K562 (cell line): ENCODE measurements around the gene PHKG2. TPM values are rescaled to one million over a fixed set of nuclear protein-coding genes. Genes with fewer than 3 reads are reported as not detected.

ENCODE experiments used
- CTCFL ChIP-seq: IDR thresholded peaks from 2 replicates; pipeline ENCODE4 v1.6.1; 2011; ENCODE audit warnings: borderline replicate concordance, low read depth, mild to moderate bottlenecking, moderate library complexity, low read length; ENCODE audit not compliant: insufficient read depth, poor library complexity, severe bottlenecking
- GABPB2 ChIP-seq: fragments of 250-450 bp; sonication (Bioruptor Pico); conservative IDR thresholded peaks from 2 replicates; pipeline ENCODE4 v1.5.1; 2021; ENCODE audit warnings: mild to moderate bottlenecking
- HMG20A ChIP-seq: fragments of 450-650 bp; formaldehyde crosslinking; conservative IDR thresholded peaks from 2 replicates; pipeline ENCODE4 v1.4.0; 2020; ENCODE audit warnings: mild to moderate bottlenecking, mixed read lengths
- ILF3 ChIP-seq: fragments of 450-650 bp; IDR thresholded peaks from 2 replicates; pipeline ENCODE4 v1.6.1; 2018; ENCODE audit warnings: antibody characterized with exemption, mild to moderate bottlenecking, moderate library complexity, borderline replicate concordance
- POLR2AphosphoS5 ChIP-seq: IDR thresholded peaks from 2 replicates; pipeline ENCODE4 v1.6.1; 2011; ENCODE audit warnings: mild to moderate bottlenecking, low read depth, low read length, moderate library complexity; ENCODE audit not compliant: control insufficient read depth, insufficient read depth
- RBM15 ChIP-seq: fragments of 200-400 bp; formaldehyde crosslinking; IDR thresholded peaks from 2 replicates; pipeline ENCODE4 v1.6.1; 2018; ENCODE audit warnings: mild to moderate bottlenecking, low read length, moderate library complexity; ENCODE audit not compliant: insufficient read depth
- RBM39 ChIP-seq: fragments of 200-400 bp; formaldehyde crosslinking; optimal IDR thresholded peaks from 2 replicates; pipeline ENCODE3; 2018; ENCODE audit warnings: low read depth, low read length
- RERE ChIP-seq: sonication (generic); formaldehyde crosslinking; IDR thresholded peaks from 2 replicates; pipeline ENCODE4 v1.8.0; 2023; ENCODE audit warnings: missing genetic modification reagents, mild to moderate bottlenecking, borderline replicate concordance
- ZBTB26 ChIP-seq: fragments of 450-650 bp; formaldehyde crosslinking; IDR thresholded peaks from 2 replicates; pipeline ENCODE4 v1.4.0; 2022; ENCODE audit warnings: missing genetic modification characterization
- ZNF224 ChIP-seq: sonication (generic); formaldehyde crosslinking; IDR thresholded peaks from 2 replicates; pipeline ENCODE4 v1.8.0; 2022; ENCODE audit warnings: mild to moderate bottlenecking, missing genetic modification reagents
- ZNF277 ChIP-seq: fragments of 250-450 bp; sonication (Bioruptor Pico); IDR thresholded peaks from 2 replicates; pipeline ENCODE4 v1.8.0; 2022; ENCODE audit warnings: inconsistent platforms, mild to moderate bottlenecking, moderate library complexity, borderline replicate concordance
- ZNF589 ChIP-seq: fragments of 200-800 bp; sonication (Bioruptor generic); IDR thresholded peaks from 2 replicates; pipeline ENCODE4 v1.6.1; 2016; ENCODE audit warnings: low read depth, missing genetic modification characterization, missing compliant biosample characterization
- ZNF75A ChIP-seq: fragments of 450-650 bp; formaldehyde crosslinking; IDR thresholded peaks from 2 replicates; pipeline ENCODE4 v1.4.0; 2020; ENCODE audit warnings: mild to moderate bottlenecking
- ZNF77 ChIP-seq: fragments of 250-450 bp; sonication (Bioruptor Pico); IDR thresholded peaks from 2 replicates; pipeline ENCODE4 v1.5.0; 2020
- polyA plus RNA-seq, 8 experiments: library from polyadenylated mRNA; depleted of rRNA in 4 of 8; stranded (reverse) in 5 of 8; unstranded in 3 of 8; fragments of >200 nt; fragmentation: Nextera tagmentation in 2 of 8; fragmentation: Illumina TruSeq in 1 of 8; extraction: Ambion mirVana in 2 of 8; extraction: Trizol in 1 of 8; gene quantifications; 2 replicates each; pipeline versions ENCODE4 v1.2.1 to v1.2.3, GENCODE V29; 2011 to 2014; ENCODE audit warnings: inconsistent platforms in 1 of 8, missing spikeins in 1 of 8
- total RNA-seq, 7 experiments: library from RNA; depleted of rRNA in 6 of 7; stranded (reverse); fragments of >200 nt in 6 of 7; fragmentation: Illumina TruSeq in 2 of 7; extraction: Trizol in 2 of 7; gene quantifications; 2 replicates each; pipeline versions ENCODE4 v1.2.1 to v1.2.3, GENCODE V29; 2011 to 2021; ENCODE audit warnings: low replicate concordance in 1 of 7

Gene PHKG2
- total and polyA plus RNA-seq, 9 of the 15 experiments (the other 6 are each of a cell fraction or from before 2014, with no cell fraction given) = 5.8 to 54.2 (median 30.7) TPM

GRCh38 chr16:30761928-30762902 lies 14.0 kb downstream of the PHKG2 start, which contains the start of the genes CFAP119 and RNF40 (continued):
- TF ChIP-seq ZNF75A (CRISPR knock-in tag) = no peak
- no peak for TF ChIP-seq ZNF589 (CRISPR knock-in tag)
- no peak for TF ChIP-seq GABPB2 (CRISPR knock-in tag)
- TF ChIP-seq HMG20A (CRISPR knock-in tag) = no peak
- no peak for TF ChIP-seq ZNF77 (CRISPR knock-in tag)
- TF ChIP-seq ZNF224 (CRISPR knock-in tag) = 0 out of 2 replicates have a peak, but pooled peaks have one; percentile 1
- TF ChIP-seq RERE (CRISPR knock-in tag) = no peak
- TF ChIP-seq ZBTB26 (CRISPR knock-in tag) = no peak
- no peak for TF ChIP-seq RBM39
- no peak for TF ChIP-seq ILF3
- TF ChIP-seq ZNF277 (CRISPR knock-in tag) = no peak
- no peak for TF ChIP-seq RBM15
- TF ChIP-seq CTCFL = no peak
- TF ChIP-seq POLR2AphosphoS5 = peak; percentile 79
